Measurements from ENCODE around the gene MMS19.

The MMS19 gene

GRCh38 chr10:97459933-97460332 is 38.3 kb downstream of the MMS19 start:
- no peak for DNase-seq

GRCh38 chr10:97459111-97459510 is 39.1 kb downstream of the MMS19 start:
- no peak for DNase-seq

GRCh38 chr10:97456686-97457065 is 41.5 kb downstream of the MMS19 start:
- DNase-seq: no peak

- no peak for DNase-seq
Measured at GRCh38 chr10:97456034-97456685, 42.1 kb downstream of the MMS19 start.

- DNase-seq: no peak
Measured at GRCh38 chr10:97454330-97455036, 43.7 kb downstream of the MMS19 start.

- no peak for DNase-seq
Measured at GRCh38 chr10:97452352-97452751, 45.9 kb downstream of the MMS19 start.

GRCh38 chr10:97451605-97452004 is 46.6 kb downstream of the MMS19 start:
- DNase-seq: no peak

- no peak for DNase-seq
Measured at GRCh38 chr10:97450828-97451227, 47.4 kb downstream of the MMS19 start.

- peak; percentile 91 for DNase-seq
Measured at GRCh38 chr10:97445722-97446639, 52.2 kb downstream of the MMS19 start, which contains the start of the genes EXOSC1 and ZDHHC16. Gene EXOSC1, minus strand, starts transcription at chr10:97446006. Its CDS starts 21 bp downstream, at chr10:97445985. Gene ZDHHC16, plus strand, starts transcription at chr10:97446175. Its CDS starts 5,501 bp downstream, at chr10:97451676.

- no peak for DNase-seq
Measured at GRCh38 chr10:97445357-97445721, 52.9 kb downstream of the MMS19 start.

GRCh38 chr10:97444212-97444611 is 54.0 kb downstream of the MMS19 start:
- no peak for DNase-seq

- DNase-seq: no peak
Measured at GRCh38 chr10:97442277-97442676, 55.9 kb downstream of the MMS19 start.

- DNase-seq: no peak
Measured at GRCh38 chr10:97435211-97435610, 63.0 kb downstream of the MMS19 start.

- DNase-seq: no peak
Measured at GRCh38 chr10:97434557-97434956, 63.7 kb downstream of the MMS19 start.

GRCh38 chr10:97434055-97434454 is 64.2 kb downstream of the MMS19 start:
- DNase-seq: no peak

GRCh38 chr10:97428572-97428981 is 69.6 kb downstream of the MMS19 start:
- DNase-seq: peak; percentile 61

- no peak for DNase-seq
Measured at GRCh38 chr10:97427571-97428179, 70.5 kb downstream of the MMS19 start.

- DNase-seq: no peak
Measured at GRCh38 chr10:97426776-97427570, 71.2 kb downstream of the MMS19 start.

GRCh38 chr10:97425964-97426775 is 72.1 kb downstream of the MMS19 start, which contains the start of gene PGAM1:
Gene PGAM1, plus strand, starts transcription at chr10:97426191. Its CDS starts 117 bp downstream, at chr10:97426308.
- DNase-seq: peak; percentile 86

GRCh38 chr10:97423757-97424098 is 74.5 kb downstream of the MMS19 start:
- DNase-seq: peak; percentile 54

- no peak for DNase-seq
Measured at GRCh38 chr10:97416565-97416964, 81.7 kb downstream of the MMS19 start.

Data from GF-D8 (cell line).